CD14-positive monocyte (primary cell): ENCODE data around the gene ZNF554. TPM values are rescaled to one million over a fixed set of nuclear protein-coding genes. Genes with fewer than 3 reads are reported as not detected.

Experiments
- DNase-seq, 3 donors: peaks; one replicate each; pipeline ENCODE4 v3.0.0-alpha.2; 2011 to 2022
- H2AFZ ChIP-seq: 2 replicates; pipeline ENCODE4 v1.6.0; 2012; ENCODE audit warnings: mild to moderate bottlenecking, low read depth, low read length, inconsistent platforms; ENCODE audit not compliant: insufficient read depth, poor library complexity, severe bottlenecking
- H3K27ac ChIP-seq, 2 donors: 1 replicate in 1 of 2; 2 replicates in 1 of 2; pipeline ENCODE4 v1.5.1; 2012 to 2013; ENCODE audit warnings: low read length in 2 of 2, control low read depth in 1 of 2, inconsistent platforms in 1 of 2, low read depth in 1 of 2, mild to moderate bottlenecking in 1 of 2
- H3K27me3 ChIP-seq, 2 donors: one replicate each; pipeline versions ENCODE4 v1.6.0 to v1.6.1; 2011 to 2013; ENCODE audit warnings: low read length in 2 of 2; ENCODE audit not compliant: control insufficient read depth in 2 of 2, insufficient read depth in 2 of 2
- H3K36me3 ChIP-seq, 2 donors: replicated peaks in 1 of 2; 1 replicate in 1 of 2; 2 replicates in 1 of 2; pipeline versions ENCODE4 v1.5.1 to v1.6.1; 2012 to 2013; ENCODE audit warnings: low read length in 2 of 2, control low read depth in 1 of 2, inconsistent platforms in 1 of 2, mild to moderate bottlenecking in 1 of 2; ENCODE audit not compliant: insufficient read depth in 2 of 2, control insufficient read depth in 1 of 2
- H3K4me1 ChIP-seq, 2 donors: 1 replicate in 1 of 2; 2 replicates in 1 of 2; pipeline versions ENCODE4 v1.5.1 to v1.6.1; 2012 to 2013; ENCODE audit warnings: low read length in 2 of 2, control low read depth in 1 of 2, inconsistent platforms in 1 of 2, mild to moderate bottlenecking in 1 of 2, moderate library complexity in 1 of 2; ENCODE audit not compliant: insufficient read depth in 2 of 2, control insufficient read depth in 1 of 2
- H3K4me2 ChIP-seq: replicated peaks from 2 replicates; pipeline ENCODE3; 2012; ENCODE audit warnings: low read length, moderate library complexity, mild to moderate bottlenecking; ENCODE audit not compliant: poor library complexity, severe bottlenecking; ENCODE audit errors: extremely low read depth
- H3K4me3 ChIP-seq, 3 experiments: fragments of 200-600 bp in 1 of 3; sonication (generic) in 1 of 3; replicated peaks in 1 of 3; 1 replicate in 2 of 3; 2 replicates in 1 of 3; pipeline ENCODE4 v1.5.1; 2011 to 2013; ENCODE audit warnings: low read length in 3 of 3, mild to moderate bottlenecking in 3 of 3, control low read depth in 2 of 3, low read depth in 2 of 3, inconsistent platforms in 1 of 3, moderate library complexity in 1 of 3
- H3K79me2 ChIP-seq: 2 replicates; pipeline ENCODE4 v1.6.0; 2012; ENCODE audit warnings: mild to moderate bottlenecking, control low read depth, inconsistent platforms, low read length, moderate library complexity; ENCODE audit not compliant: insufficient read depth
- H3K9ac ChIP-seq: 2 replicates; pipeline ENCODE4 v1.6.0; 2017; ENCODE audit warnings: low read length, mild to moderate bottlenecking; ENCODE audit not compliant: insufficient read depth, poor library complexity, severe bottlenecking
- H3K9me3 ChIP-seq, 2 donors: replicated peaks in 1 of 2; 1 replicate in 1 of 2; 2 replicates in 1 of 2; pipeline versions ENCODE4 v1.5.1 to v1.6.1; 2012 to 2013; ENCODE audit warnings: low read length in 2 of 2, control low read depth in 1 of 2; ENCODE audit not compliant: control insufficient read depth in 1 of 2, insufficient read depth in 1 of 2
- H4K20me1 ChIP-seq: 2 replicates; pipeline ENCODE4 v1.6.0; 2012; ENCODE audit warnings: mild to moderate bottlenecking, low read length, control low read depth, moderate library complexity; ENCODE audit not compliant: insufficient read depth
- H3K27ac Mint-ChIP-seq, 7 donors: one replicate each; pipeline ENCODE4 v1.8.0; 2020; ENCODE audit warnings: mild to moderate bottlenecking in 7 of 7, mixed read lengths in 7 of 7, moderate library complexity in 6 of 7, inconsistent platforms in 2 of 7
- H3K27me3 Mint-ChIP-seq, 3 donors: one replicate each; pipeline ENCODE4 v1.8.0; 2021 to 2022; ENCODE audit warnings: low read depth in 3 of 3, mild to moderate bottlenecking in 3 of 3, mixed read lengths in 3 of 3, moderate library complexity in 3 of 3, inconsistent platforms in 1 of 3
- H3K36me3 Mint-ChIP-seq, 2 donors: one replicate each; pipeline ENCODE4 v1.8.0; 2020; ENCODE audit warnings: mixed read lengths in 2 of 2, inconsistent platforms in 1 of 2, mild to moderate bottlenecking in 1 of 2
- H3K4me1 Mint-ChIP-seq: one replicate; pipeline ENCODE4 v1.8.0; 2020; ENCODE audit warnings: mild to moderate bottlenecking, mixed read lengths
- H3K4me3 Mint-ChIP-seq, 2 donors: one replicate each; pipeline ENCODE4 v1.8.0; 2020; ENCODE audit warnings: mild to moderate bottlenecking in 2 of 2, mixed read lengths in 2 of 2, moderate library complexity in 1 of 2
- H3K9me3 Mint-ChIP-seq, 7 donors: one replicate each; pipeline ENCODE4 v1.8.0; 2020 to 2022; ENCODE audit warnings: mixed read lengths in 7 of 7, mild to moderate bottlenecking in 6 of 7, moderate library complexity in 6 of 7, inconsistent platforms in 2 of 7
- WGBS: methylation state at CpG from one replicate; pipeline ENCODE4 v1.1.5; 2013; ENCODE audit warnings: missing lambda C conversion rate; ENCODE audit not compliant: insufficient coverage; 5-methylcytosine and 5-hydroxymethylcytosine counted together
- intact Hi-C, 2 donors: fragments of 100-400 bp; cut with micrococcal nuclease; formaldehyde crosslinking; loops; one replicate each; pipeline versions ENCODE4 v1.15.0 to v1.15.1; 2023
- polyA plus RNA-seq, 3 donors: library from polyadenylated mRNA; depleted of rRNA in 1 of 3; unstranded in 2 of 3; stranded (reverse) in 1 of 3; fragments of 300-500 nt in 2 of 3; fragments of >200 nt in 1 of 3; fragmentation: Illumina TruSeq in 2 of 3; gene quantifications; 1 replicate in 2 of 3; 2 replicates in 1 of 3; pipeline ENCODE4 v1.2.3, GENCODE V29; 2012 to 2021
- TF ChIP-seq, protein P1 (sequence below): fragments of 200-600 bp; IDR thresholded peaks from one replicate; pipeline ENCODE4 v1.8.0; 2022; ENCODE audit warnings: antibody characterized with exemption, mild to moderate bottlenecking

ZNF554 gene
- polyA plus RNA-seq, 3 donors = 0.79 to 1.7 (median 0.91) TPM

DNA sequence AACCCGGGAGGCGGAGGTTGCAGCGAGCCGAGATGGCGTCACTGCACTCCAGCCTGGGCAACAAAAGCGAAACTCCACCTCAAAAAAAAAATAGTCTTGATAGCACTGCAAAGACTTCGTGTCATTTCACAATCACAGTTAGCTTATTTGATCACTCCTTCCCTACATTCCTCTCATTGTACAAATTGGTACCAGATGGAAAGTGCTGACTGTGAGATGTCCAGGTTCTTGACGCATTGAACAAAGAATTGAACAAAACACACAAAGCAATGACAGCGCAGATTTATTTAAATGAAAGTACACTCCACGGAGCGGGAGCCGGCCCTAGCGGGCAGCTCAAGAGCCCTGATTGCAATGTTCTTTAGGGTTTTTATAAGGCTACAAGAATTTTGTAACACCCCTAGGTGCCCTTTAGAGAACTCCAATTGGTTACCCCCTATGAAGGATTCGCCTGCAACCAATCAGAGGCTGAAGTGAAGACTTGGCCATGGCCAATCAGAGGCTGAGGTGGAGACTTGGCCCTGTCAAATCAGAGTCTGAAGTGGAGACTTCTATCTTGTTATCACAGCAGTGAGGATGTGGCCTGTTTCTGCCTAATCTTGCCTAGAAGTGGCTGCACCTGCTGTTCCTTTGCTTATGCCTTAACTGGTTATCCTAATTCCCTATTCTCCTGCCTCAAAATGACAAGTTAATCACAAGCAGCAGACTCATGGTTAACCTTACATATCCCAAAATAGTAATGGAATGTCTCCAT is 64.2 kb downstream of the ZNF554 start:
- no peaks in the 10 kb centered on the region for H3K36me3 ChIP-seq
- H4K20me1 ChIP-seq = no peaks in the 10 kb centered on the region
- Mint-ChIP-seq H3K4me1 (peaks cover 9% of the 10 kb centered on the region), H3K9me3 (peaks cover 5 to 26% (median 19%) of the 10 kb centered on the region in 7 donors), H3K36me3 (no peaks in the 10 kb centered on the region), H3K27ac (no peak overlapping the region), H3K27me3 (peaks cover 2 to 6% (median 6%) of the 10 kb centered on the region in 3 donors), H3K4me3 (no peak overlapping the region)
- H3K4me3 ChIP-seq = no peak overlapping the region
- no peak overlapping the region for H3K27ac ChIP-seq
- no peak overlapping the region for H3K9ac ChIP-seq
- 79% methylated on average over 2 of the region's 14 CpGs for WGBS
- no peak for DNase-seq
- H3K4me2 ChIP-seq = no peak overlapping the region
- no peaks in the 10 kb centered on the region for H3K4me1 ChIP-seq
- no peaks in the 10 kb centered on the region for H3K27me3 ChIP-seq
- H3K9me3 ChIP-seq = peaks cover 8 to 19% of the 10 kb centered on the region in 2 donors
- no peak overlapping the region for H2AFZ ChIP-seq
- TF ChIP-seq, protein P1, sequence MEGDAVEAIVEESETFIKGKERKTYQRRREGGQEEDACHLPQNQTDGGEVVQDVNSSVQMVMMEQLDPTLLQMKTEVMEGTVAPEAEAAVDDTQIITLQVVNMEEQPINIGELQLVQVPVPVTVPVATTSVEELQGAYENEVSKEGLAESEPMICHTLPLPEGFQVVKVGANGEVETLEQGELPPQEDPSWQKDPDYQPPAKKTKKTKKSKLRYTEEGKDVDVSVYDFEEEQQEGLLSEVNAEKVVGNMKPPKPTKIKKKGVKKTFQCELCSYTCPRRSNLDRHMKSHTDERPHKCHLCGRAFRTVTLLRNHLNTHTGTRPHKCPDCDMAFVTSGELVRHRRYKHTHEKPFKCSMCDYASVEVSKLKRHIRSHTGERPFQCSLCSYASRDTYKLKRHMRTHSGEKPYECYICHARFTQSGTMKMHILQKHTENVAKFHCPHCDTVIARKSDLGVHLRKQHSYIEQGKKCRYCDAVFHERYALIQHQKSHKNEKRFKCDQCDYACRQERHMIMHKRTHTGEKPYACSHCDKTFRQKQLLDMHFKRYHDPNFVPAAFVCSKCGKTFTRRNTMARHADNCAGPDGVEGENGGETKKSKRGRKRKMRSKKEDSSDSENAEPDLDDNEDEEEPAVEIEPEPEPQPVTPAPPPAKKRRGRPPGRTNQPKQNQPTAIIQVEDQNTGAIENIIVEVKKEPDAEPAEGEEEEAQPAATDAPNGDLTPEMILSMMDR = no peak
- intact Hi-C loops = no loop called here
- H3K79me2 ChIP-seq = no peaks in the 10 kb centered on the region

DNA sequence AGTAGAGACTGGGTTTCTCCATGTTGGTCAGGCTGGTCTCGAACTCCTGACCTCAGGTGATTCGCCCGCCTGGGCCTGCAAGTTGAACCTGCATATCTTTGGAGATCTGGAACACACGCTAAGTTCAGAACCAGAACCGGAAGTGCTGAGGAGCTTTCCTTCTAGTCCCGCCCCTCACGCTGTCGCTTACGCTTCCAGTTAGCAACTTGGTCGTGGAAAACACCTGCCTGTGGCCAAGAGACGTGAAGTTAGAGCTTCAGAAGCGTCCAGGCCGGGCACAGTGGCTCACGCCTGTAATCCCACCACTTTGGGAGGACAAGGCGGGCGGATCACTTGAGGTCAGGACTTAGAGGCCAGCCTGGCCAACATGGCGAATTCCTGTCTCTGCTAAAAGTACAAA is 66.1 kb downstream of the ZNF554 start:
- Histone ChIP-seq H3K4me2 (no peak overlapping the region), H3K4me3 (no peak overlapping the region), H3K27ac (no peak overlapping the region), H3K36me3 (no peaks in the 10 kb centered on the region), H3K9me3 (peaks cover 0 to 8% of the 10 kb centered on the region in 2 donors), H3K79me2 (no peaks in the 10 kb centered on the region), H2AFZ (no peak overlapping the region), H4K20me1 (no peaks in the 10 kb centered on the region), H3K4me1 (no peaks in the 10 kb centered on the region), H3K27me3 (no peaks in the 10 kb centered on the region), H3K9ac (no peak overlapping the region)
- WGBS = 93% methylated on average over 17 of the region's 17 CpGs
- Mint-ChIP-seq H3K9me3 (peaks cover 4 to 22% (median 12%) of the 10 kb centered on the region in 7 donors), H3K4me3 (no peak overlapping the region), H3K36me3 (no peaks in the 10 kb centered on the region), H3K27ac (no peak overlapping the region), H3K4me1 (peaks cover 11% of the 10 kb centered on the region), H3K27me3 (peaks cover 0 to 5% (median 4%) of the 10 kb centered on the region in 3 donors)
- TF ChIP-seq, protein P1 = no peak
- no peak for DNase-seq
- intact Hi-C loops = no loop called here

Other genes starting within 250 kb of the ZNF554 start
- gene GNG7, start 117.2 kb upstream of the ZNF554 start, polyA plus RNA-seq = 1 to 10 TPM; 1.1 to 1.6 (median 1.3) TPM
- gene DIRAS1, start 98.5 kb upstream of the ZNF554 start, polyA plus RNA-seq = under 1 TPM in 1 of 3 donors, not detected in 2; 0.04 TPM
- gene SLC39A3, start 79.9 kb upstream of the ZNF554 start, polyA plus RNA-seq = 10 to 100 TPM; 14.2 to 39.5 (median 37.0) TPM
- 10 to 100 TPM; 21.6 to 35.4 (median 22.0) TPM for gene SGTA, start 36.6 kb upstream of the ZNF554 start, polyA plus RNA-seq
- 10 to 100 TPM; 13.4 to 17.6 (median 14.6) TPM for gene THOP1, start 34.4 kb upstream of the ZNF554 start, polyA plus RNA-seq
- gene ZNF555, start 21.6 kb downstream of the ZNF554 start, polyA plus RNA-seq = 1 to 10 TPM; 2.2 to 2.9 (median 2.6) TPM
- not detected for gene ZNF556, start 47.5 kb downstream of the ZNF554 start, polyA plus RNA-seq
- 1 to 10 TPM; 1.4 to 2.1 (median 1.9) TPM for gene ZNF57, start 81.1 kb downstream of the ZNF554 start, polyA plus RNA-seq
- gene ZNF77, start 125.1 kb downstream of the ZNF554 start, polyA plus RNA-seq = 1 to 10 TPM in 2 of 3 donors, under 1 TPM in 1; 0.30 to 2.7 (median 1.0) TPM
- gene TLE6, start 157.7 kb downstream of the ZNF554 start, polyA plus RNA-seq = not detected
- not detected for gene TLE2, start 209.4 kb downstream of the ZNF554 start, polyA plus RNA-seq
- 100 to 1,000 TPM in 1 of 3 donors, 10 to 100 TPM in 2; 27.5 to 309 (median 34.4) TPM for gene TLE5, start 242.6 kb downstream of the ZNF554 start, polyA plus RNA-seq